Measurements from ENCODE around the gene RDH13. TPM values are rescaled to one million over a fixed set of nuclear protein-coding genes. Genes with fewer than 3 reads are reported as not detected.

Gene RDH13
- total and polyA plus RNA-seq, 10 of the 15 experiments (the other 5 are each of a cell fraction or from before 2014, with no cell fraction given) = 1.3 to 11.6 (median 8.9) TPM

GRCh38 chr19:55111238-55111831 is 48.4 kb upstream of the RDH13 start:
- peaks cover 29% of the 10 kb centered on the region for H3K79me2 ChIP-seq (ENCODE audit: control insufficient read depth, insufficient read depth, low read length)
- SMC1A ChIA-PET (ENCODE audit: uncharacterized antibody, unreplicated experiment) = no interaction called here
- FAIRE-seq (no peak), ATAC-seq (no peak), DNase-seq (ENCODE audit: low read depth, low spot score) (no peak)
- H3K27me3 ChIP-seq (replicated peaks in 1 of 2; ENCODE audit: control insufficient read depth in 2 of 2, insufficient read depth in 2 of 2, low read length in 1 of 2) = no peaks in the 10 kb centered on the region
- intact Hi-C loops (cut with micrococcal nuclease; ENCODE audit: unreplicated experiment) (no loop called here), in situ Hi-C loops (cut with MboI) (no loop called here)
- H3K4me3 ChIP-seq = no peak overlapping the region
- TF ChIP-seq FOXM1 (IDR thresholded peaks at IDR 0.05; ENCODE audit: low read depth, low read length) = no peak
- no peak for TF ChIP-seq NR2C1 (IDR thresholded peaks at IDR 0.05)
- no peak for TF ChIP-seq NFYB (IDR thresholded peaks at IDR 0.05; ENCODE audit: insufficient read depth, low read depth, low read length)
- TF ChIP-seq ZBTB11 (CRISPR knock-in tag; IDR thresholded peaks at IDR 0.05) = no peak
- TF ChIP-seq GABPA (IDR thresholded peaks at IDR 0.05; ENCODE audit: low read depth) = no peak
- TF ChIP-seq ASH2L (IDR thresholded peaks at IDR 0.05; ENCODE audit: borderline replicate concordance, low read depth) = no peak
- BruUV-seq (replicated peaks) = no TSS peak
- H3K36me3 ChIP-seq (ENCODE audit: control insufficient read depth in 2 of 2, insufficient read depth in 2 of 2, low read length in 1 of 2) = peaks cover 0 to 6% of the 10 kb centered on the region in 2 experiments; a peak in 3 of 4 replicates
- no peak overlapping the region for H2AFZ ChIP-seq (ENCODE audit: control insufficient read depth, low read depth, low read length)
- no peak overlapping the region for H3K9ac ChIP-seq (ENCODE audit: control insufficient read depth, insufficient read depth, low read length)
- POLR2A ChIA-PET = no interaction called here
- no peaks in the 10 kb centered on the region for H4K20me1 ChIP-seq (ENCODE audit: control insufficient read depth, insufficient read depth)
- H3K27ac ChIP-seq (ENCODE audit: control insufficient read depth, insufficient read depth) = no peak overlapping the region
- RAD21 ChIA-PET (ENCODE audit: unreplicated experiment) = no interaction called here
- CTCF ChIA-PET = no interaction called here
- WGBS (ENCODE audit: insufficient coverage, insufficient replicate concordance, low lambda C conversion rate, missing lambda C conversion rate) = 87% methylated on average over 21 of the region's 21 CpGs
- H3K9me3 ChIP-seq (replicated peaks; ENCODE audit: control insufficient read depth, insufficient read depth, low read length) = no peaks in the 10 kb centered on the region
- H3K4me2 ChIP-seq (ENCODE audit: control insufficient read depth, insufficient read depth) = no peak overlapping the region
- peaks cover 12% of the 10 kb centered on the region for H3K4me1 ChIP-seq (ENCODE audit: control insufficient read depth, insufficient read depth, low read length)

Measured in GM12878 (cell line).